HepG2 (cell line): ENCODE results near the gene LXN. TPM values are rescaled to one million over a fixed set of nuclear protein-coding genes. Genes with fewer than 3 reads are reported as not detected.

Experiments
- HNRNPLL ChIP-seq: fragments of 200-400 bp; formaldehyde crosslinking; IDR thresholded peaks from 2 replicates; pipeline ENCODE4 v1.6.1; 2017; ENCODE audit warnings: mild to moderate bottlenecking, low read depth, low read length; ENCODE audit not compliant: poor library complexity, severe bottlenecking
- HOXA5 ChIP-seq: sonication (generic); formaldehyde crosslinking; IDR thresholded peaks from 2 replicates; pipeline ENCODE4 v1.4.0; 2020; ENCODE audit warnings: missing genetic modification reagents
- MED1 ChIP-seq: sonication (generic); formaldehyde crosslinking; IDR thresholded peaks from 2 replicates; pipeline ENCODE4 v1.4.0; 2020; ENCODE audit warnings: missing genetic modification reagents
- MIER3 ChIP-seq: IDR thresholded peaks from 2 replicates; pipeline ENCODE4 v1.6.1; 2016; ENCODE audit warnings: missing compliant biosample characterization, borderline replicate concordance
- NFKB2 ChIP-seq: sonication (generic); formaldehyde crosslinking; IDR thresholded peaks from 2 replicates; pipeline ENCODE4 v1.4.0; 2020; ENCODE audit warnings: missing genetic modification reagents, borderline replicate concordance
- NONO ChIP-seq, 2 experiments: fragments of 450-650 bp in 1 of 2; sonication (generic) in 1 of 2; formaldehyde crosslinking in 1 of 2; IDR thresholded peaks in 1 of 2; conservative IDR thresholded peaks in 1 of 2; 2 replicates each; pipeline versions ENCODE4 v1.6.1 to v1.8.0; 2017 to 2022; ENCODE audit warnings: mild to moderate bottlenecking in 1 of 2, missing genetic modification reagents in 1 of 2, moderate library complexity in 1 of 2
- PHF5A ChIP-seq: IDR thresholded peaks from one replicate; pipeline ENCODE4 v1.6.1; 2018; ENCODE audit warnings: low read depth, missing genetic modification reagents; ENCODE audit not compliant: unreplicated experiment
- REXO4 ChIP-seq: sonication (generic); formaldehyde crosslinking; IDR thresholded peaks from 2 replicates; pipeline ENCODE4 v1.8.0; 2022; ENCODE audit warnings: missing genetic modification reagents, mild to moderate bottlenecking, borderline replicate concordance
- ZNF34 ChIP-seq: sonication (generic); formaldehyde crosslinking; IDR thresholded peaks from 2 replicates; pipeline ENCODE4 v1.4.0; 2020; ENCODE audit warnings: mild to moderate bottlenecking, missing genetic modification reagents, borderline replicate concordance
- ZNF446 ChIP-seq: sonication (generic); formaldehyde crosslinking; IDR thresholded peaks from 2 replicates; pipeline ENCODE4 v1.5.0; 2020; ENCODE audit warnings: mild to moderate bottlenecking, missing genetic modification reagents
- ZNF496 ChIP-seq: sonication (generic); formaldehyde crosslinking; IDR thresholded peaks from 2 replicates; pipeline ENCODE4 v1.8.1; 2023; ENCODE audit warnings: mild to moderate bottlenecking, moderate library complexity, missing genetic modification reagents; ENCODE audit not compliant: insufficient replicate concordance
- ZNF670 ChIP-seq: sonication (generic); formaldehyde crosslinking; IDR thresholded peaks from 2 replicates; pipeline ENCODE4 v1.8.0; 2022; ENCODE audit warnings: mild to moderate bottlenecking, missing genetic modification reagents, borderline replicate concordance
- ZNF788 ChIP-seq: sonication (generic); formaldehyde crosslinking; IDR thresholded peaks from 2 replicates; pipeline ENCODE4 v1.5.0; 2020; ENCODE audit warnings: mild to moderate bottlenecking, missing genetic modification reagents, borderline replicate concordance
- ZSCAN9 ChIP-seq: IDR thresholded peaks from 2 replicates; pipeline ENCODE4 v1.6.1; 2016; ENCODE audit warnings: borderline replicate concordance
- polyA plus RNA-seq, 8 experiments: library from polyadenylated mRNA; depleted of rRNA in 3 of 8; stranded (reverse) in 7 of 8; unstranded in 1 of 8; fragments of >200 nt; fragmentation: Illumina TruSeq in 4 of 8; extraction: Trizol in 4 of 8; gene quantifications; 2 replicates each; pipeline versions ENCODE4 v1.2.1 to v1.2.3, GENCODE V29; 2011 to 2016; ENCODE audit warnings: low read depth in 4 of 8, missing spikeins in 1 of 8, mixed read lengths in 1 of 8; ENCODE audit not compliant: insufficient read depth in 1 of 8
- total RNA-seq, 5 experiments: library from RNA; depleted of rRNA; stranded (reverse); fragments of >200 nt; fragmentation: Illumina TruSeq; extraction: Trizol; gene quantifications; 2 replicates each; pipeline ENCODE4 v1.2.3, GENCODE V29; 2016; ENCODE audit warnings: low read depth in 1 of 5
- TF ChIP-seq, protein P1 (sequence below): IDR thresholded peaks from 2 replicates; pipeline ENCODE4 v1.6.1; 2016; ENCODE audit warnings: missing compliant biosample characterization, missing genetic modification reagents, borderline replicate concordance
- TF ChIP-seq, protein P2 (sequence below): sonication (generic); formaldehyde crosslinking; IDR thresholded peaks from 2 replicates; pipeline ENCODE4 v1.4.0; 2020; ENCODE audit warnings: mild to moderate bottlenecking, missing genetic modification reagents
- TF ChIP-seq, protein P3 (sequence below): sonication (generic); formaldehyde crosslinking; IDR thresholded peaks from 2 replicates; pipeline ENCODE4 v1.8.0; 2022; ENCODE audit warnings: mild to moderate bottlenecking, missing genetic modification reagents, moderate library complexity
- TF ChIP-seq, protein P4 (sequence below): sonication (generic); formaldehyde crosslinking; IDR thresholded peaks from 2 replicates; pipeline ENCODE4 v1.4.0; 2020; ENCODE audit warnings: missing genetic modification reagents, borderline replicate concordance

The LXN gene
- total and polyA plus RNA-seq, 2 of the 13 experiments (the other 11 are each of a cell fraction or from before 2014, with no cell fraction given): not detected

DNA sequence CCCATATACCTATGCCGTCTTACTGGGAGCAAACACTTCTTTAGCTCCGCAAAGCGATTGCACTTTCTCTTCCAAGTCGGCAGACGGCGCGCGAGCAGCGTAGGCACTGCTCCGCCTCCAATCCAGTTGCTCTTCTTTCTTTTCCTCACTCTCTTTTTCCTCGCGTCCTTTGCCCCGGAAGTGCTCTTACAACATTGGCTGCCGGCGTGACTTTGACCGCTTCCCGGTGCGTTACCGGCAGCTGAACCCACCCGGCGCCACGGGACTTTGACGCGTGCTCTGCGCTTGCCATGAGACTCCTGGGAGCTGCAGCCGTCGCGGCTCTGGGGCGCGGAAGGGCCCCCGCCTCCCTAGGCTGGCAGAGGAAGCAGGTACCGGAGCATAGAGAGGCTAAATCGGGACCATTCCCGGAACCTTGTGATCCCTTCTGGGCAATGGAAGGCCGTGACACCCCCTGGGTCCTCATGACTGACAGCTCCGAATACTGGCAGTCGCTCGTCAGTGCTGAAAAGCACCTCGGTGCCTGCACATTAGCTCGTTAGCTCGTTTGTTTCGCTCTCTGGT, 28.0 kb downstream of the LXN start, which contains the start of gene GFM1 (continued):
- TF ChIP-seq MIER3 (CRISPR knock-in tag) (peak; percentile 76), MED1 (CRISPR knock-in tag) (peak; percentile 70), ZSCAN9 (CRISPR knock-in tag) (0 out of 2 replicates have a peak, but pooled peaks have one; percentile 77), HOXA5 (CRISPR knock-in tag) (peak; percentile 80), NONO (IDR thresholded peaks at IDR 0.05) (no peak), NONO (CRISPR knock-in tag; conservative IDR thresholded peaks at IDR 0.05) (peak; percentile 97), PHF5A (peak; percentile 44), ZNF34 (CRISPR knock-in tag) (peak; percentile 59; the same call in 1 of the 2 replicates), HNRNPLL (peak; percentile 78), NFKB2 (CRISPR knock-in tag) (peak; percentile 94; the same call in 1 of the 2 replicates), ZNF670 (CRISPR knock-in tag) (no peak), REXO4 (CRISPR knock-in tag) (no peak), ZNF496 (CRISPR knock-in tag) (no peak), ZNF788 (CRISPR knock-in tag) (peak; percentile 80; the same call in 1 of the 2 replicates), ZNF446 (0 out of 2 replicates have a peak, but pooled peaks have one; percentile 57)
- TF ChIP-seq, protein P1, sequence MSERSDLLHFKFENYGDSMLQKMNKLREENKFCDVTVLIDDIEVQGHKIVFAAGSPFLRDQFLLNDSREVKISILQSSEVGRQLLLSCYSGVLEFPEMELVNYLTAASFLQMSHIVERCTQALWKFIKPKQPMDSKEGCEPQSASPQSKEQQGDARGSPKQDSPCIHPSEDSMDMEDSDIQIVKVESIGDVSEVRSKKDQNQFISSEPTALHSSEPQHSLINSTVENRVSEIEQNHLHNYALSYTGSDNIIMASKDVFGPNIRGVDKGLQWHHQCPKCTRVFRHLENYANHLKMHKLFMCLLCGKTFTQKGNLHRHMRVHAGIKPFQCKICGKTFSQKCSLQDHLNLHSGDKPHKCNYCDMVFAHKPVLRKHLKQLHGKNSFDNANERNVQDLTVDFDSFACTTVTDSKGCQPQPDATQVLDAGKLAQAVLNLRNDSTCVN: peak; percentile 56; the same call in 1 of the 2 replicates
- TF ChIP-seq, protein P2, sequence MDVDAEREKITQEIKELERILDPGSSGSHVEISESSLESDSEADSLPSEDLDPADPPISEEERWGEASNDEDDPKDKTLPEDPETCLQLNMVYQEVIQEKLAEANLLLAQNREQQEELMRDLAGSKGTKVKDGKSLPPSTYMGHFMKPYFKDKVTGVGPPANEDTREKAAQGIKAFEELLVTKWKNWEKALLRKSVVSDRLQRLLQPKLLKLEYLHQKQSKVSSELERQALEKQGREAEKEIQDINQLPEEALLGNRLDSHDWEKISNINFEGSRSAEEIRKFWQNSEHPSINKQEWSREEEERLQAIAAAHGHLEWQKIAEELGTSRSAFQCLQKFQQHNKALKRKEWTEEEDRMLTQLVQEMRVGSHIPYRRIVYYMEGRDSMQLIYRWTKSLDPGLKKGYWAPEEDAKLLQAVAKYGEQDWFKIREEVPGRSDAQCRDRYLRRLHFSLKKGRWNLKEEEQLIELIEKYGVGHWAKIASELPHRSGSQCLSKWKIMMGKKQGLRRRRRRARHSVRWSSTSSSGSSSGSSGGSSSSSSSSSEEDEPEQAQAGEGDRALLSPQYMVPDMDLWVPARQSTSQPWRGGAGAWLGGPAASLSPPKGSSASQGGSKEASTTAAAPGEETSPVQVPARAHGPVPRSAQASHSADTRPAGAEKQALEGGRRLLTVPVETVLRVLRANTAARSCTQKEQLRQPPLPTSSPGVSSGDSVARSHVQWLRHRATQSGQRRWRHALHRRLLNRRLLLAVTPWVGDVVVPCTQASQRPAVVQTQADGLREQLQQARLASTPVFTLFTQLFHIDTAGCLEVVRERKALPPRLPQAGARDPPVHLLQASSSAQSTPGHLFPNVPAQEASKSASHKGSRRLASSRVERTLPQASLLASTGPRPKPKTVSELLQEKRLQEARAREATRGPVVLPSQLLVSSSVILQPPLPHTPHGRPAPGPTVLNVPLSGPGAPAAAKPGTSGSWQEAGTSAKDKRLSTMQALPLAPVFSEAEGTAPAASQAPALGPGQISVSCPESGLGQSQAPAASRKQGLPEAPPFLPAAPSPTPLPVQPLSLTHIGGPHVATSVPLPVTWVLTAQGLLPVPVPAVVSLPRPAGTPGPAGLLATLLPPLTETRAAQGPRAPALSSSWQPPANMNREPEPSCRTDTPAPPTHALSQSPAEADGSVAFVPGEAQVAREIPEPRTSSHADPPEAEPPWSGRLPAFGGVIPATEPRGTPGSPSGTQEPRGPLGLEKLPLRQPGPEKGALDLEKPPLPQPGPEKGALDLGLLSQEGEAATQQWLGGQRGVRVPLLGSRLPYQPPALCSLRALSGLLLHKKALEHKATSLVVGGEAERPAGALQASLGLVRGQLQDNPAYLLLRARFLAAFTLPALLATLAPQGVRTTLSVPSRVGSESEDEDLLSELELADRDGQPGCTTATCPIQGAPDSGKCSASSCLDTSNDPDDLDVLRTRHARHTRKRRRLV (CRISPR knock-in tag): no peak; the same call in 1 of the 2 replicates
- TF ChIP-seq, protein P3, sequence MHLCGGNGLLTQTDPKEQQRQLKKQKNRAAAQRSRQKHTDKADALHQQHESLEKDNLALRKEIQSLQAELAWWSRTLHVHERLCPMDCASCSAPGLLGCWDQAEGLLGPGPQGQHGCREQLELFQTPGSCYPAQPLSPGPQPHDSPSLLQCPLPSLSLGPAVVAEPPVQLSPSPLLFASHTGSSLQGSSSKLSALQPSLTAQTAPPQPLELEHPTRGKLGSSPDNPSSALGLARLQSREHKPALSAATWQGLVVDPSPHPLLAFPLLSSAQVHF (CRISPR knock-in tag): no peak; the same call in 1 of the 2 replicates
- TF ChIP-seq, protein P4, sequence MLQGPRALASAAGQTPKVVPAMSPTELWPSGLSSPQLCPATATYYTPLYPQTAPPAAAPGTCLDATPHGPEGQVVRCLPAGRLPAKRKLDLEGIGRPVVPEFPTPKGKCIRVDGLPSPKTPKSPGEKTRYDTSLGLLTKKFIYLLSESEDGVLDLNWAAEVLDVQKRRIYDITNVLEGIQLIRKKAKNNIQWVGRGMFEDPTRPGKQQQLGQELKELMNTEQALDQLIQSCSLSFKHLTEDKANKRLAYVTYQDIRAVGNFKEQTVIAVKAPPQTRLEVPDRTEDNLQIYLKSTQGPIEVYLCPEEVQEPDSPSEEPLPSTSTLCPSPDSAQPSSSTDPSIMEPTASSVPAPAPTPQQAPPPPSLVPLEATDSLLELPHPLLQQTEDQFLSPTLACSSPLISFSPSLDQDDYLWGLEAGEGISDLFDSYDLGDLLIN (CRISPR knock-in tag): no peak
